Right lobe of liver (tissue), 6 donors: ENCODE results near the gene SH3YL1. TPM values are rescaled to one million over a fixed set of nuclear protein-coding genes. Genes with fewer than 3 reads are reported as not detected.

Experiments used
- ATAC-seq, 4 donors: fragments of 200-7000 bp; cut with Tn5 transposase; one replicate each; pipeline ENCODE4 v1.9.1; 2020; ENCODE audit warnings: mild to moderate bottlenecking in 4 of 4, moderate library complexity in 4 of 4
- DNase-seq, 3 donors: peaks; one replicate each; pipeline ENCODE4 v3.0.0-alpha.2; 2020
- H3K27ac ChIP-seq, 3 donors: fragments of 200-600 bp; one replicate each; pipeline ENCODE4 v1.8.0; 2022
- H3K27me3 ChIP-seq, 2 donors: fragments of 200-600 bp; one replicate each; pipeline ENCODE4 v1.8.0; 2022
- H3K36me3 ChIP-seq, 4 donors: fragments of 200-600 bp; sonication (generic) in 1 of 4; one replicate each; pipeline versions ENCODE4 v1.5.1 to v1.8.0; 2017 to 2022; ENCODE audit warnings: control low read depth in 1 of 4
- H3K4me1 ChIP-seq, 4 donors: fragments of 200-600 bp; sonication (generic) in 1 of 4; one replicate each; pipeline versions ENCODE4 v1.5.1 to v1.8.0; 2017 to 2022; ENCODE audit warnings: control low read depth in 1 of 4
- H3K4me3 ChIP-seq, 3 donors: fragments of 200-600 bp; one replicate each; pipeline ENCODE4 v1.8.0; 2022
- H3K9me3 ChIP-seq, 4 donors: fragments of 200-600 bp; sonication (generic) in 1 of 4; one replicate each; pipeline versions ENCODE4 v1.5.1 to v1.8.0; 2017 to 2022; ENCODE audit warnings: control low read depth in 1 of 4
- POLR2A ChIP-seq: fragments of 450-650 bp; IDR thresholded peaks from one replicate; pipeline ENCODE4 v1.6.1; 2017; ENCODE audit warnings: antibody characterized with exemption, mild to moderate bottlenecking
- WGBS: methylation state at CpG from one replicate; pipeline ENCODE4 v1.1.6; 2018; ENCODE audit warnings: low coverage, low lambda C conversion rate; ENCODE audit not compliant: insufficient coverage; ENCODE audit errors: missing lambda C conversion rate; 5-methylcytosine and 5-hydroxymethylcytosine counted together
- intact Hi-C, 2 donors: fragments of 100-400 bp; cut with DNase I; formaldehyde crosslinking; loops; one replicate each; pipeline versions ENCODE4 v1.11.2 to v1.14.1; 2022
- total RNA-seq, 6 experiments: library from RNA; depleted of rRNA in 2 of 6; stranded (reverse); fragments of >200 nt in 2 of 6; fragmentation: NEBNext Ultra II Directional in 3 of 6; extraction: Animal tissue kit (Norgen Biotek cat#: 25700) in 3 of 6; gene quantifications; one replicate each; pipeline versions ENCODE4 v1.1.0 to v1.2.4, GENCODE V29; 2016 to 2023
- TF ChIP-seq, protein P1 (sequence below), 4 donors: fragments of 200-600 bp in 3 of 4; fragments of 450-650 bp in 1 of 4; IDR thresholded peaks; one replicate each; pipeline versions ENCODE4 v1.5.1 to v1.8.0; 2016 to 2022; ENCODE audit warnings: antibody characterized with exemption in 4 of 4, mild to moderate bottlenecking in 2 of 4
- donor health status: DM: no; HTN: yes; CAD: no.
- donor health status: DM: no; HTN: no; CAD: no.
- donor health status: DM: no; HTN: no; CAD: no.
- donor health status: DM: no; HTN: yes; CAD: no.
- donor health status: DM: no; HTN: yes; CAD: no.

SH3YL1 gene
- total RNA-seq, 6 experiments from 2014 or later: 5.9 to 23.0 (median 8.7) TPM

DNA sequence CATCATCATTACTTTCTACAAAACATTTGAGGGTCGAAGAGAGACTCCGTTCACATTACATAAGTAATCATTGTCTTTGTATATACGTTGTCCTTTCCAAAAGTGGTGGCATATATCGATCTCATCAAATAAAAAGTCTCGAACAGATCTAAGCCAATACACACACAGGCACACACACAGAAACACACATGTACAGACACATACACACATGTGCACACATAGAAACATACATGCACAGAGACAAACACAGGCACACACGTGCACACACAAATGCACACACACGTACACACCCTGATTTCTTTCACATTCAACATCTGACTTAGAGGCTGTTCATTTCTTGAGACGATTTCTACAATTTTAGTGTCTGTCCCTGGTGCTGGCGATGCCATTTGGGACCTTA, 41.5 kb upstream of the SH3YL1 start:
- ATAC-seq: no peak
- WGBS: 78% methylated on average over 9 of the region's 9 CpGs
- no peak overlapping the region for H3K4me3 ChIP-seq

DNA sequence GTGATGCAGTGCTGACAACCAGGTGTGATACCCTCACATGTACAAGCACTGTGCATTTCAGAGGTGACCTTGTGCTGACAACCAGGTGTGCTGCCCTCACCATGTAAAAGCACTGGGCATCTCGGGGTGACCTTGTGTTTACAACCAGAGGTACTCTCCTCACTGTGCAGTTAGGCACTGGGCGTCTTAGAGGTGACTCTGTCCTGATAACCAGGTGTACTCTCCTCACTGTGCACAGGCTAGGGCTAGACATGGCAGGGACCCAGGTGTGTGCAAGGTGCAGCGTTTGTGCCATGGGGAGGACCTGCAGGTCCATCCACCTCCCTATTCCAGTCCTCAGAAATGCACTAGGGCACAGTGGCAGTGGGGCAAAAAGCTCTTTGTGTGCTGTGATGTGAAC, 32.5 kb upstream of the SH3YL1 start:
- H3K4me1 ChIP-seq: no peaks in the 10 kb centered on the region
- intact Hi-C loops: no loop called here
- H3K27me3 ChIP-seq: no peaks in the 10 kb centered on the region
- peak in 2 of 4 donors; percentile 27 to 29 for ATAC-seq
- H3K27ac ChIP-seq: no peak overlapping the region
- DNase-seq: no peak
- TF ChIP-seq POLR2A: no peak
- TF ChIP-seq, protein P1, sequence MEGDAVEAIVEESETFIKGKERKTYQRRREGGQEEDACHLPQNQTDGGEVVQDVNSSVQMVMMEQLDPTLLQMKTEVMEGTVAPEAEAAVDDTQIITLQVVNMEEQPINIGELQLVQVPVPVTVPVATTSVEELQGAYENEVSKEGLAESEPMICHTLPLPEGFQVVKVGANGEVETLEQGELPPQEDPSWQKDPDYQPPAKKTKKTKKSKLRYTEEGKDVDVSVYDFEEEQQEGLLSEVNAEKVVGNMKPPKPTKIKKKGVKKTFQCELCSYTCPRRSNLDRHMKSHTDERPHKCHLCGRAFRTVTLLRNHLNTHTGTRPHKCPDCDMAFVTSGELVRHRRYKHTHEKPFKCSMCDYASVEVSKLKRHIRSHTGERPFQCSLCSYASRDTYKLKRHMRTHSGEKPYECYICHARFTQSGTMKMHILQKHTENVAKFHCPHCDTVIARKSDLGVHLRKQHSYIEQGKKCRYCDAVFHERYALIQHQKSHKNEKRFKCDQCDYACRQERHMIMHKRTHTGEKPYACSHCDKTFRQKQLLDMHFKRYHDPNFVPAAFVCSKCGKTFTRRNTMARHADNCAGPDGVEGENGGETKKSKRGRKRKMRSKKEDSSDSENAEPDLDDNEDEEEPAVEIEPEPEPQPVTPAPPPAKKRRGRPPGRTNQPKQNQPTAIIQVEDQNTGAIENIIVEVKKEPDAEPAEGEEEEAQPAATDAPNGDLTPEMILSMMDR (IDR thresholded peaks at IDR 0.05): no peak
- no peaks in the 10 kb centered on the region for H3K36me3 ChIP-seq
- 20% methylated on average over 1 of the region's 3 CpGs for WGBS
- H3K4me3 ChIP-seq: no peak overlapping the region
- H3K9me3 ChIP-seq: no peaks in the 10 kb centered on the region

More for the DNA sequence above, 41.5 kb upstream of the SH3YL1 start:
- Histone ChIP-seq H3K9me3 (no peaks in the 10 kb centered on the region), H3K27ac (no peak overlapping the region), H3K4me1 (no peaks in the 10 kb centered on the region), H3K27me3 (no peaks in the 10 kb centered on the region), H3K36me3 (no peaks in the 10 kb centered on the region)
- intact Hi-C loops: no loop called here
- DNase-seq: no peak
- TF ChIP-seq POLR2A: no peak
- TF ChIP-seq, protein P1 (IDR thresholded peaks at IDR 0.05): no peak

DNA sequence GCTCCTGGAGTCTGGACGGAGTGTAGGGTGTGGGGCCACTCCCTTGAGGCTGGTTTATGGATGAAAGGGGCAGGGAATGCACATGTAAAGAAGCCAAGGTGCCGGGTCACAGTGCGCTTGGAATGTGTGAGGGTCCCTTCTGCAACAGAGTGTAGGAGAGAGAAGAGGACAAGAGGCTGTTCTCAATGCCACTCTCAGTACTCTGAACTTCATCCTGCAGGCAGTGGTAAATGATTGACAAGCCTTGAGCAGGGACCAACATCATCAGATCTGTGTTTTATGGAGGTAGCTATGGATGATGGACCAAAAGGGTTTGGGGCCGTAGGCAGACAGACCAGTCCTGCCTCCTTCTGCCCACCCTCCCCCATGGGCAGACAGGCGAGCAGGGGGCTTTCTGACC, 31.3 kb upstream of the SH3YL1 start:
- no peak for DNase-seq
- 60% methylated on average over 2 of the region's 5 CpGs for WGBS

GRCh38 chr2:290090-290722, 26.4 kb upstream of the SH3YL1 start:
- TF ChIP-seq, protein P1 (IDR thresholded peaks at IDR 0.05): peak; percentile 79 to 95 (median 92)
- TF ChIP-seq POLR2A: no peak
- intact Hi-C loops: no loop called here
- no peak overlapping the region for H3K27ac ChIP-seq
- peak; percentile 85 to 87 (median 85) for DNase-seq
- H3K27me3 ChIP-seq: peaks cover 0 to 8% of the 10 kb centered on the region in 2 donors
- no peaks in the 10 kb centered on the region for H3K36me3 ChIP-seq
- H3K9me3 ChIP-seq: no peaks in the 10 kb centered on the region
- WGBS: 5% methylated on average over 15 of the region's 15 CpGs
- peak overlapping the region; percentile 53 to 66 (median 64) for H3K4me3 ChIP-seq
- ATAC-seq: peak; percentile 92 to 95 (median 94)
- H3K4me1 ChIP-seq: peaks cover 0 to 21% (median 3%) of the 10 kb centered on the region in 4 donors

More for the DNA sequence above, 31.3 kb upstream of the SH3YL1 start:
- H3K4me1 ChIP-seq: no peaks in the 10 kb centered on the region
- H3K4me3 ChIP-seq: no peak overlapping the region
- TF ChIP-seq POLR2A: no peak
- TF ChIP-seq, protein P1 (IDR thresholded peaks at IDR 0.05): no peak
- H3K27me3 ChIP-seq: no peaks in the 10 kb centered on the region
- intact Hi-C loops: no loop called here
- no peaks in the 10 kb centered on the region for H3K9me3 ChIP-seq
- no peaks in the 10 kb centered on the region for H3K36me3 ChIP-seq
- ATAC-seq: no peak
- no peak overlapping the region for H3K27ac ChIP-seq
